Muscle of leg (tissue), 11 donors: Measurements from ENCODE around the gene ANO1. TPM values are rescaled to one million over a fixed set of nuclear protein-coding genes. Genes with fewer than 3 reads are reported as not detected.

Experiments used
- DNase-seq: peaks from one replicate; pipeline ENCODE4 v3.0.0; 2013
- H3K27ac ChIP-seq: one replicate; pipeline ENCODE4 v1.5.1; 2013; ENCODE audit warnings: mild to moderate bottlenecking, low read length, control low read depth
- H3K27me3 ChIP-seq: one replicate; pipeline ENCODE4 v1.6.1; 2013; ENCODE audit warnings: low read length; ENCODE audit not compliant: control insufficient read depth, insufficient read depth
- H3K36me3 ChIP-seq: one replicate; pipeline ENCODE4 v1.6.1; 2013; ENCODE audit warnings: low read length; ENCODE audit not compliant: control insufficient read depth, insufficient read depth
- H3K4me1 ChIP-seq: one replicate; pipeline ENCODE4 v1.6.1; 2013; ENCODE audit warnings: low read length; ENCODE audit not compliant: control insufficient read depth, insufficient read depth
- H3K4me3 ChIP-seq: one replicate; pipeline ENCODE4 v1.5.1; 2013; ENCODE audit warnings: low read length, control low read depth
- H3K9me3 ChIP-seq: replicated peaks from 2 replicates; pipeline ENCODE4 v1.6.1; 2013; ENCODE audit warnings: low read depth, low read length; ENCODE audit not compliant: control insufficient read depth
- WGBS: methylation state at CpG from one replicate; pipeline ENCODE4 v1.1.5; 2013; ENCODE audit warnings: missing lambda C conversion rate; ENCODE audit not compliant: insufficient coverage; 5-methylcytosine and 5-hydroxymethylcytosine counted together
- polyA plus RNA-seq, 8 donors: library from polyadenylated mRNA; unstranded; fragments of 120-200 nt; gene quantifications; one replicate each; pipeline versions ENCODE4 v1.2.1 to v1.2.3, GENCODE V29; 2013; ENCODE audit warnings: inconsistent platforms in 1 of 8, low replicate concordance in 1 of 8; ENCODE audit not compliant: insufficient read length in 8 of 8, insufficient read depth in 1 of 8
- total RNA-seq: library from RNA; stranded (reverse); fragments of 120-200 nt; gene quantifications from one replicate; pipeline ENCODE4 v1.2.4, GENCODE V29; 2013

The ANO1 gene
- total and polyA plus RNA-seq, 9 donors: 5.1 to 15.4 (median 8.2) TPM

DNA sequence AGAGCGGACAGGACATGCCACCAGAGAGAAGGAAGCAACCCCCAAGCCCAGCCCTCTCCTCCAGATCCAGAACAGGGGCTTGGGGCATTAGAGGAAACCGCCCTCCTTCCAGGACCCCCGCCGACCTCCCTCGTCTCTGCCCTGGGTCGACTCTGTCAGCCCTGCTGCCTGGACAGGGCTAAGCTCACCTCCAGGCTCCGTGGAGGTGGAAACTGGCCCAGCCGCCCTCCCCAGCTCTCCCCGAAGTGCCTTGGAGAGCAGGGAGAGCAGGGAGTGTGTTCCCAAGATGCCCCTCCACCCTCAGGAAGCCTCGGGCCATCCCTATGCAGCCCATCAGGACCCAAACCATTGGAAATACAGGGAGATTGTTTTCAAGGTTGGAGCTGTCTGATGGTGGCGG is 26.8 kb downstream of the ANO1 start:
- H3K4me1 ChIP-seq: peaks cover 51% of the 10 kb centered on the region
- H3K9me3 ChIP-seq: no peaks in the 10 kb centered on the region
- 80% methylated on average over 5 of the region's 11 CpGs for WGBS
- H3K36me3 ChIP-seq: no peaks in the 10 kb centered on the region
- H3K4me3 ChIP-seq: no peak overlapping the region
- H3K27ac ChIP-seq: no peak overlapping the region
- H3K27me3 ChIP-seq: peaks cover 19% of the 10 kb centered on the region
- DNase-seq: no peak

DNA sequence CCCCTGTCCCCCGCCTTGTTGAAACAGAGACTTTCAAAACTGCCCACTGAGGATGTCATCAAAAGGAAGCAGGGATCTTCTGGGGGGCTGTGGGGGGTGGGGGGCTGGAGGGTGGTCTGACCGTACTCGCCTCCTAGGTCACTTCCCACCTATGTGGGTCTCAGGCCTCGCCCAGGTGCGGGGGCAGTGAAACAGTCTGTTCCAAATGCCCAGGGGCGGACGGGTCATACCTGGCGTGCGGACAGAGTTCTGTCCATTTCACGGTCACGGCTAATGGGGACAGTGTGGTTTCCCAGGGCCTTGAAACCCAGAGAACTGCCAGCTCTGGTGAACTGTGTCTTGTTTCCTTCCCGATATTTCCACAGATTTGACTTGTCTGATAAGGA is 27.2 kb downstream of the ANO1 start:
- no peak for DNase-seq
- H3K27ac ChIP-seq: no peak overlapping the region
- peaks cover 52% of the 10 kb centered on the region for H3K4me1 ChIP-seq
- H3K9me3 ChIP-seq: no peaks in the 10 kb centered on the region
- no peak overlapping the region for H3K4me3 ChIP-seq
- WGBS: 86% methylated on average over 6 of the region's 12 CpGs
- H3K36me3 ChIP-seq: no peaks in the 10 kb centered on the region
- H3K27me3 ChIP-seq: peaks cover 19% of the 10 kb centered on the region

DNA sequence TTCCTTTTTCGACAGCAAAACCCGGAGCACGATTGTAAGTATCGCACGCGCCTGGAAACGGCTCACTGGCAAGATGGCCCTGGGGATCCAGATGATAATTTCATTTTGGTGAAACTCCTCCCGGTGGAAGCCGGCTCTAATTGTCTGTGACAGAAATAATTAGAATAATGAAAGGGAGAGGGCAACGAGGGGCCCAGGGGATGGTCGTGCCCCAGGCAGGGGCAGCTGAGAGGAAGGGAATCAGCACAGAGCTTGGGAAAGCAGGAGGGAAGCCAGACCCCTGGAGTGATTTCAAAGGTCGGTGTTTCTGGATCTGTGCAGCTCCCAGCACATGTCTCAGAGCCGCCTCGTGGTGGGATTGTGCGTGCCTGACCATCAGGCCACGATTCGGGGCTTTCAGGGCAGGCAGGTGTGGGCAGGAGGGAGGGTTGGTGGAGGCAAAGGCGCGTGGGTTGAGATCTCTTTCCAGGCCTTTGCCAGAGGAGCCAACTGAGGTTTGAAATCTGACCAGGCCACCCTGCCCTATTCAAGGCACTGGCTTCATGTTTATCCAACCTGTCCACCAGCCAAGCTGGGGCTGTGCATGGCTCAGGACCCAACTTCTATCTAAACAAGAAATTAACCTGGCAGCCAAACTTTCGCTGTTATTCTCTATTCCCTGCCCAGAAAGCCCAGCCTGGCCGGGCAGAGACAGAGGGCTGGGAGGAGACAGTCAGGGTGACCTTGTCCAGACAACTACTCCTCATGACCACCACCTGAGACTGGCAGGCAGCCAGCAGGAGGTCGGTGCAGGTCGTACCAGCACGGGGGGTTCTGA is 27.8 kb downstream of the ANO1 start:
- 35% methylated on average over 18 of the region's 24 CpGs for WGBS
- Histone ChIP-seq H3K4me3 (no peak overlapping the region), H3K4me1 (peaks cover 58% of the 10 kb centered on the region), H3K9me3 (no peaks in the 10 kb centered on the region), H3K27me3 (peaks cover 17% of the 10 kb centered on the region), H3K27ac (no peak overlapping the region), H3K36me3 (no peaks in the 10 kb centered on the region)
- DNase-seq: peak; percentile 62

DNA sequence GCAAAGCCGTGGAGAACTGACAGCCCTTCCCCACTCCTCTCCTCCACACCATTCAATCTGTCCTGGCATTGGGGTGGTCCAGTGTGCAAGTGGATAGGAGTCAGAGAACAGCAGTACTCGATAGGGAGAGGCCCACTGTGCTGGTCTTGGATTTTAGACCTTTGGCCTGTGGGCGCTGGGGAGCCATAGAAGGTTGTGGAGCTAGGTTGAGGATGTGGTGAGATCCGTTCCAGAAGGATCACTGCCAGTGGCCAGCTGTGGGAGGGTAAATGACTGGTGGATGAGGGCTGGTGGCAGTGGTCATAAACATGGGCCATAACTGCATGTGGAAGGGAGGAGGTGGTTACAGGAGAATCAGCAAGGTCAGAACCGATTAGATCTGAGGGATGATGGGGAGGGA is 28.6 kb downstream of the ANO1 start:
- no peak overlapping the region for H3K27ac ChIP-seq

DNA sequence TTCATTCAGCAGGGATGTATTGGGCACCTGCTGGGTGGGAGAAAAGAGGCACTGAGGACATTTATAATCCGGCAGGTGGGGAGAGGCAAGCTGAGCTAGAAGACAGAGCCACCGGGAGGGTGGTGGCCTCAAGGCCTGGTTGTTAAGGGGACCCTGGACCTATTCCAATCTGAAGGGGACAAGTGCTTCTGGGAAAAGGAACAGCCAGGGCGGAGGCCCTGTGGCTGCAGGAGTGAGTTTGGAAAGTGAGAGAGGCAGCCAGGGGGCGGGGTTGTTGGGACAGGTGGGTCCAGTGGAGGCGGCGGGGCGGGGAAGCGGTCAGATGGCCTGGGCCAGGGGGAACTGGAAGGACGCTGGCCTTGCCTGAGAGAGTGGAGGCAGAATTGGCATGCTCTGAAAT is 29.1 kb downstream of the ANO1 start:
- Histone ChIP-seq H3K4me3 (no peak overlapping the region), H3K27ac (no peak overlapping the region), H3K9me3 (no peaks in the 10 kb centered on the region), H3K36me3 (no peaks in the 10 kb centered on the region), H3K27me3 (peaks cover 17% of the 10 kb centered on the region), H3K4me1 (peaks cover 70% of the 10 kb centered on the region)
- no peak for DNase-seq
- WGBS: 40% methylated on average over 3 of the region's 9 CpGs

More for the DNA sequence above, 28.6 kb downstream of the ANO1 start:
- H3K27me3 ChIP-seq: peaks cover 17% of the 10 kb centered on the region
- WGBS: 82% methylated on average over 4 of the region's 5 CpGs
- no peak for DNase-seq
- no peaks in the 10 kb centered on the region for H3K9me3 ChIP-seq
- peaks cover 66% of the 10 kb centered on the region for H3K4me1 ChIP-seq
- no peaks in the 10 kb centered on the region for H3K36me3 ChIP-seq
- H3K4me3 ChIP-seq: no peak overlapping the region

DNA sequence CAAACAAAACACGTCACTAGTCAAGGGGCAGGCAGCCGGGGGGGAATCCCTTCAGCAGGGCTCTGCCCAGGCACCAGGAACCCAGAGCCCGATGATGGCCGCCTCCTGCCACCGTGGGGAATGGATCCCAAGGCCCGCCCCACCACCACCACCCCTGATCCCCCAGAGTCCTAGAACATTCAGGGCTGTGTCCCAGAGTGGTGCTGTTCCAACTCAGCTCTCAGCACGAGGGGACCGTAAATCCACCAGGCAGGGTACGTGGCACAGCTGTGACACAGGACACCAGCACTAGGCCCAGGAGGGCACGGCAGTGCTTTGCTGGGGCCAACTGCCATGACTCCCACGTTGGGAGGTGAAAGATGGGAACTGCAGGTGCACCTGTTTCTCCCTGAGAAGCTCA is 29.6 kb downstream of the ANO1 start:
- H3K36me3 ChIP-seq: no peaks in the 10 kb centered on the region
- H3K27ac ChIP-seq: no peak overlapping the region
- no peaks in the 10 kb centered on the region for H3K9me3 ChIP-seq
- no peak overlapping the region for H3K4me3 ChIP-seq
- peaks cover 72% of the 10 kb centered on the region for H3K4me1 ChIP-seq
- WGBS: 70% methylated on average over 9 of the region's 11 CpGs
- DNase-seq: no peak
- H3K27me3 ChIP-seq: peaks cover 17% of the 10 kb centered on the region

DNA sequence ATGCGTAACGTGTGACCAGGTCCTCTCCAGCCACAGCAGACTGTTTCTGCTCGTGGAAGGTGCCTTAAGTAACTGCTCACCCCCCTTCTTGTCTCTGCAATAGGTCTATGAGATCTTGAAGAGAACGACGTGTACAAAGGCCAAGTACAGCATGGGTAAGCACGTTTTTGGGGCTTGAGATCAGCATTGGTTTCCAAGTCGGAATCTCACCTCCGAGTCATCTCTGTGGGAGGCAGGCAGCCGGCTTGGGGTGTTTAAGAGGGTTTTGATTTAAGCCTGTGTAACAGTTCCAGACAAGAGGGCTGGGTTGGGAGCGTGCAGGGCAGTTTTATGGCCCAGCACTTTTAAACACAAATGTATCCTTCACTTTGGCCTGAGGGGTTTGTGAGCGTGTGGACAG is 30.1 kb downstream of the ANO1 start:
- 23% methylated on average over 3 of the region's 11 CpGs for WGBS
- no peak for DNase-seq
- H3K4me3 ChIP-seq: no peak overlapping the region
- H3K27me3 ChIP-seq: peaks cover 15% of the 10 kb centered on the region
- no peaks in the 10 kb centered on the region for H3K36me3 ChIP-seq
- no peak overlapping the region for H3K27ac ChIP-seq
- no peaks in the 10 kb centered on the region for H3K9me3 ChIP-seq
- peaks cover 71% of the 10 kb centered on the region for H3K4me1 ChIP-seq

DNA sequence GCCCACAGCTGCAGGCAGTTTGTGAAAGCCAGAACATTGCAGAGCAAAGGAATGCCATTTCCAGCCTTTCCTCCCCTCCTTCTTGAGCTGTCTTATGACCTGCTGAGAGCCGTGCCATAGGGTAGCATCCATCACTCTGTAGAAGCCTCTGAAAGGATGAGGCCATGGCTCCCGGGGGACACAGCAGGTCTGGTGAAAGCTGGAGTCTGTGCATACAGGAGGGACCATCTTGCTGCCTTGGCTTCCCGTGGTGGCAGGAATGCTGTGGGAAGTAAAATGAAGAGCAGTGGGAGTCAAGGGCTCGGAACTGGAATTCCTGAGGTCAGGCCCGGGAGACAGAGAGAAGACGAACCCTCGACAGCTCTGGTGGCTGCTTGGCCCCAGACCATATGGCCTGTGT is 30.9 kb downstream of the ANO1 start:
- Histone ChIP-seq H3K36me3 (no peaks in the 10 kb centered on the region), H3K4me3 (no peak overlapping the region), H3K27ac (no peak overlapping the region), H3K9me3 (no peaks in the 10 kb centered on the region), H3K4me1 (peaks cover 65% of the 10 kb centered on the region), H3K27me3 (peaks cover 12% of the 10 kb centered on the region)
- 55% methylated on average over 7 of the region's 7 CpGs for WGBS
- DNase-seq: no peak

DNA sequence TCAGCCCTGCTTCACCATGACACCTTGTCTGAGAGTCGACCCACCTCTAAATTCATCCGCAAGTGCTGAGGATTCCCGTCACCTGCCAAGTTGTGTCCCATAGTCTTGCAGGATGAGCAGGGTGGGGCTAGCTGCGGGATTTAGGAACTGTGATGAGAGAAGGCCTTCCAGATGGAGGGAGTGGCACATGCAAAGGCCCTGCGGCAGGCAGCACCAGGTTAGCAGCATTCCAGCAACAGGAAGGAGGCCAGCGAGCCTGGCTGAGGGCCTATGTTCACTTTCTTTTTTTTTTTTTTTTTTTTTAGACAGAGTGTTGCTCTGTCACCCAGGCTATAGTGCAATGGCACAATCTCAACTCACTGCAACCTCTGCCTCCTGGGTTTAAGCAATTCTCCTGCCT is 31.8 kb downstream of the ANO1 start:
- H3K27me3 ChIP-seq: peaks cover 8% of the 10 kb centered on the region
- H3K4me1 ChIP-seq: peaks cover 61% of the 10 kb centered on the region
- no peak overlapping the region for H3K4me3 ChIP-seq
- no peak for DNase-seq
- no peak overlapping the region for H3K27ac ChIP-seq
- H3K36me3 ChIP-seq: no peaks in the 10 kb centered on the region
- no peaks in the 10 kb centered on the region for H3K9me3 ChIP-seq
- 95% methylated on average over 2 of the region's 6 CpGs for WGBS

DNA sequence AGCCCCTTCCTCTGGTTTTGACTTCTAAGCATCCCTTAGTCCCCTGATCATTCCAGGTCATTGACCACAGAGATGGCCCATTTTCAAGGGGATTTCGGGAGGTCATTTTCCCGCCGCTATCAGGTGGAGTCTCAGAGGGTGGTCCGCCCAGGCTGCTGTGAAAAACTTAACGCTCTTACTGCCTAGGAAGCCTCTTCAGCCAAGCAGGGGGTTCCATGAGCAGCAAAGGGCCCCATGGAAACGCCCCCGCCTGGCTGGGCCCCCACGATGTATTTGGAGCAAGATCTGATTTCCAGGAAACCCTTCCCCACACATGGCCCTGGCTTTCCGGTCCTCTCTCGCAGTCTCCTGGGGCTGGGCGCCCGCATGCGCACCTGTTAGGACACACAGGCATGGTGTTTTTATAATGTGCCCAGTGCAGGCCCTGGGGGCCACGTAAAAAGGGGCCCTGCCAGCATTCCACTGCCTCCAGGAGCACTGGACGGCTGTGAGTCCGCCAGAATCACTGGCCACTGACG is 32.5 kb downstream of the ANO1 start:
- no peak overlapping the region for H3K4me3 ChIP-seq
- WGBS: 62% methylated on average over 7 of the region's 17 CpGs
- peaks cover 6% of the 10 kb centered on the region for H3K27me3 ChIP-seq
- H3K27ac ChIP-seq: peak overlapping the region; percentile 82
- no peaks in the 10 kb centered on the region for H3K36me3 ChIP-seq
- peaks cover 56% of the 10 kb centered on the region for H3K4me1 ChIP-seq
- no peaks in the 10 kb centered on the region for H3K9me3 ChIP-seq
- no peak for DNase-seq
